Umbilical cord (tissue), 2 donors: Measurements from ENCODE around the gene PBX3. TPM values are rescaled to one million over a fixed set of nuclear protein-coding genes. Genes with fewer than 3 reads are reported as not detected.

Source experiments
- DNase-seq: peaks from one replicate; pipeline ENCODE4 v3.0.0-alpha.2; 2015; ENCODE audit warnings: low spot score
- total RNA-seq: library from RNA; depleted of rRNA; stranded (reverse); fragments of >200 nt; gene quantifications from one replicate; pipeline ENCODE4 v1.2.3, GENCODE V29; 2014; ENCODE audit warnings: low replicate concordance; ENCODE audit not compliant: insufficient read depth

PBX3 gene
- total RNA-seq, 1 donor from 2014 or later: 64.0 TPM

DNA sequence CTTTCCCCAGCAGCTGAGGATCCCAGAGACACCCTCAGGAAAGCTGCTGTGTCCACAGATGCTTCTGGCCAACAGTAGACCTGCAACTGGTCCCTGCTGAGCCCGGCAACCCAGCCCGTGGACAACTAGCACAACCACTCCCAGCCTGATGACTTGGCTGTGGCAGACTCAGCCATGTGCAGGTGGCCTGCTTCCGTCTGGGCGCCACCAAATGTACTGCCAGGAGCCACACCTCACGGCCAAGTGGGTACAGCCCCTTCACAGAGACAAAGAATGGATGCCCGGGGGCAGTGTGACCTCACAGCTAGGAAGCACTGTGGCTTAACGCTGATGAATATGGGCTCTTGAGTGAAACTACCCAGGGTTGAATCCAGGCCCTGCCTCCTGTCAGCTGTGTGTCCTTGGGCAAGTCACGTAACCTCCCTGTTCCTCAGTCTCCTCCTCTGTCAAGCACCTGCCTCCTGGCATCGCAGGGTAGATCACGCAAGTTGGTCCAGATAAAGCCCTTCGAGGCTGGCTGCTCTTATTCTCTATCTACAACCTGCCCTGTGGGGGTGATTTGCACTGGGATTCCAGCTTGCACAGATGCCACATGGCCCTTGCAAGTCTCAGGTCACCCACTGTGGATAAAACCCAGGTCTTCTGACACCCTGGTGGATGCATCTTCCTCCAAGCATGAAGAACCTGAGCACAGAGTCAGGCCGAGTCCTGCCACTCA is 225.0 kb downstream of the PBX3 start:
- DNase-seq: no peak

DNA sequence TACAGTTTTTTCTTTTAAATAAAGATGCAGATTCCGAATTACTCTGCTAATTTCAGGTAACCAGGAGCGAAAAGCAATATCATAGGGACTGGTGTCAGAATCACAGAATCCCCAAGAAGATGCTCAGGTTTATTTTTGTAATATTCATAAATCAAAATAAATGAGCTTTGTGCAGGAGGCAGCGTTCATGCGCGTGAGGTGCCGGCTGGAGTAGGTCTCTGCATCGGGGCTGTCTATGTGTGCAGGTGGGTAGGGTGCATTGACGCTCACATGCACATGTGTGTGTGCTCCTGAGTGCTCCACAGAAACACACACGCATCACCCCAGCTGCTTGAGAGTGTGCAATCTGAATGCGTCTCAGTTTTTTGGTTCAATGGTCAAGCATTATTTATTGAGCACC is 226.4 kb downstream of the PBX3 start:
- no peak for DNase-seq

DNA sequence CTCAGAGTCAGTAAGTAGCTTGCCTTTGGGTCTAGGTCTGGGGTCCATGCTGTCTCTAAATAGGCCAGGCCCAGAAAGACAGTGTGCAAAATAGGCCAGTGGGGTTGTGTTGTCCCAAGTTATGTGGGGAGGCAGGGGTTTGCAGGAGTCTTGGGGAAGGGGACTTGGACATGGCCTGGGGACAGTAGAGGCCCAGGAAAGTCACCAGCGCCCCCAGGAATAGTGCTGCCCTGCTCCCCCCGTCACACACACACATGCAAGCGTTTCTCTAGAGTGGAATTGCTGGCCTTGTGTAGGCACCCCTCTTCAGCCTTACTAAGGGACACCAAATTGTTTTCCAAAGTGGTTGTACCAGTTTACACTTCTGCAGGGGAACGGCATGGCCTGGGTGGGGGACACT is 227.5 kb downstream of the PBX3 start:
- DNase-seq: no peak

DNA sequence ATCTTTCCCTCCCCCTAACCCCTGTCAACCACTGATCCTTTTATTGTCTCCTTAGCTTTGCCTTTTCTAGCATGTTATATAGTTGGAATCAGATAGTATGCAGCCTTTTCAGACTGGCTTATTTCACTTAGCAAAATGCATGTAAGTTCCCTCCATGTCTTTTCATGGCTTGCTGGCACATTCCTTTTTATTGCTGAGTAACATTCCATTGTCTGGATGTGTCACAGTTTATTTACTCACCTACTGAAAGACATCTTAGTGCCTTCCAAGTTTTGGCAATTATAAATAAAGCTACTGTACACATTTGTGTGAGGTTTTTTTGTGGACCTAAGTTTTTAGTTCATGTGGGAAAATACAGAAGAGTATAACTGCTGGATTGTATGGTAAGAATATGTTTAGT is 230.1 kb downstream of the PBX3 start:
- DNase-seq: no peak

DNA sequence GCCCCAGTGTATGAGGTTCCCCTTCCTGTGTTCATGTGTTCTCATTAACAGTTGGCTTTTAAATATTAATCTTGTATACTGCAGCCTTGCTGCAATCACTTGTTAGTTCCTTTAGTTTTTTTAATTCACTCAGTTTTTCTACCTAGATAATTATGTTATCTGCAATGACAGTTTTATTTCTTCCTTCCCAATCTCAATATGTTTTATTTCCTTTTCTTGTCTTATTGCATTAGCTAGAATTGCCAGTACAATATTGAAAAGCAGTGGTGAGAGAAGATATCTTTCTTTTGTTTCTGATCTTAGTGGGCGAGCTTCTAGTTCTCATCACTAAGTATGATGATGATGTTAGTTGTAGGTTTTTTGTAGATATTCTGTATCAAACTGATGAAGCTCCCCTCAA is 232.2 kb downstream of the PBX3 start:
- DNase-seq: no peak

DNA sequence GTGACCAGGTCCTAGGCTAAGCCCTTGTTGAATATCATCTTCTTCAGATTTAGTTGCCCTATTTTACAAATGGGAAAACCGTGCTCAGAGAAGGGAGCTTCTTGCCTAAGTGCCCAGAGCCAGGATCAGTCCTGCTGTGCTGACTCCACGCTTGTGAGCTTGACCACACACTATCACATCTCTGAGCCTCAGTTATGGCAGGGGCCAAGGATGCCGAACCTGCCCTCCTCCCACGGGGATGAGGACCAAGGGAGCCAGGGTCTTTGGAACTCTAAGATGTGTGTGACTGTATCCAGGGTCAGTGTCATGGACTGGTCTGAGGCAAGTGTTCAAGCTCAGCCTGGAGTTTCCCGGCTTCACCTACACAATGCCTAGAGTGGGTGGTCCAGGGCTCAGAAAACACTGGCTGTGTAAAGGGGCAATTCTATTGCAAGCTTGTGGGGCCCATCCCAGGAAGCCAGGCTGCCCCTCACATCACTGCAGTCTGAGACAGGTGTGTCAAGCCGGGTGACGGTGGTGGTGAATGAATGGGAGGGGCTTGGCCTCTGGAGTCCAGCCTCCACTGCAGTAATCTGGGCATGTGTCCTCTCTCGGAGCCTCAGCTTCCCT is 235.7 kb downstream of the PBX3 start:
- no peak for DNase-seq

DNA sequence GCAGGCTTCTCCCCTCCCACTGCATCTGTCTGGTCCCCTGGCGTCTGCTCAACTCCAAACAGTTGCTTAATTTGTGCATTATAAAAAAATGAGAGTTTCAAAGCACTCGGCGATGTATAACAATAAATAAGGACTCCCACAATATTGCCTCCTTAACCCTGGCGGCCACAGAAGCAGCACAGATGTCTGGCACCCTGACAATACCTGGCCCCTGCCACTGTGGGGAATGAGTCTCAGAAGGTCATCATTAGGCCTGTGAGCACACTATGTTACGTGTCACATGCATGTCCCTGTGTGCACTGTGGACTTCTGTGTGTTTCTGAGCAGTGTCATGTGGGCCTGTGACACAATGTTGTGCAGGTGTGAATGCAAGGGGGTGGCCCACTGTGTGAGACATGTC is 236.5 kb downstream of the PBX3 start:
- no peak for DNase-seq

DNA sequence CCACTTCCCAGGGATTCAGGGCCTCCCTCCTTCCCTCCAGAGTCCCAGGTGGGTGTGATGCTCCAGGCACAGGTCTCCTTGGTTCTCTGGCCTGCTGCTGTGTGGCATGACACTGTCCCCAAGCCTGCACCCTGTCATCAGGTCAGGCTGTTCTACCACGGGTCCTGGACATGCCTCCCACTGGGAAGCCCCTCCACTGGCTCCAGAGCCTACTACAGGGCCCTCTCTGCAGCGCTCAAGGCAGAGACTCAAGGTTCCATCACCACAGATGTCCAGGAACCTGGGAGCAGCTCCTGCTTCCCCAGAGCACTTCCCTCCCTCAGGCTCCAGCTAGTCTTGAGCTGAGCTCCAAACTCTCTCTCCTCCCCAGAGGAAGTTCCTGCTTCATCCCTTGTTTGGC is 237.3 kb downstream of the PBX3 start:
- DNase-seq: no peak

DNA sequence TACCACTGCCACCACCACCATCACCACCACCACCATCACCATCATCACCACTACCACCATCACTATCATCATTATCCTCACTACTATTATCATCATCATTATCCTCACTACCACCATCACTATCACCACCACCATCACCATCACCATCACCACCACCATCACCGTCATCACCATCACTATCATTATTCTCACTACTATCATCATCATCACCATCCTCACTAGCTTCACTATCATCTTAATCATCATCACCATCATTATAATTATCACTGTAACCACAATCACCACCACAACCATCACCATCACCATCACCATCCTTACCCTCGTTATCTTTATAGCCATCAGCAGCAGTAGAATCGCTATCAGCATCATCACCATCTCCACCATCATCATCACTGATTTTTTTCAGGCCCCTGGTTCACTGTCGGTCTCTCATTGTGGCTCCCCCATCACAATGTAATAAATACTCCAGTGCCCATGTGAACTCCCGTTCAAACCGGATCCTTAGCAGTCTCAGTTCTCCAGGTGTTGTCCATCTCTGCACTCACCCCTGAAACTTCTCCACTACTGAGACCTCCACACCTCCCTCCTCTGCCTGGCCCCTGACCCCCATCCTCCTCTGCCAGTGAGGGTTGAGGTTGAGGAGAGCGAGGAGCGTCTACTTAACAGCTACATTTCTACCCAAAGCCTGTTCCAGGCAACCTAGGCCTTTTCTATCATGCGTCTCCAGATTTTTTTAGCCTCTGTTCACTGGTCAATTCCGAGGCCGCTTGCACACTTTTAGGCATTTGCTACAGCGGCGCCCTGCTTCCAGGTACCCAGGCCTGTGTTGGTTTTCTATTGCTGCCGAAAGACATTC is 238.2 kb downstream of the PBX3 start:
- no peak for DNase-seq

DNA sequence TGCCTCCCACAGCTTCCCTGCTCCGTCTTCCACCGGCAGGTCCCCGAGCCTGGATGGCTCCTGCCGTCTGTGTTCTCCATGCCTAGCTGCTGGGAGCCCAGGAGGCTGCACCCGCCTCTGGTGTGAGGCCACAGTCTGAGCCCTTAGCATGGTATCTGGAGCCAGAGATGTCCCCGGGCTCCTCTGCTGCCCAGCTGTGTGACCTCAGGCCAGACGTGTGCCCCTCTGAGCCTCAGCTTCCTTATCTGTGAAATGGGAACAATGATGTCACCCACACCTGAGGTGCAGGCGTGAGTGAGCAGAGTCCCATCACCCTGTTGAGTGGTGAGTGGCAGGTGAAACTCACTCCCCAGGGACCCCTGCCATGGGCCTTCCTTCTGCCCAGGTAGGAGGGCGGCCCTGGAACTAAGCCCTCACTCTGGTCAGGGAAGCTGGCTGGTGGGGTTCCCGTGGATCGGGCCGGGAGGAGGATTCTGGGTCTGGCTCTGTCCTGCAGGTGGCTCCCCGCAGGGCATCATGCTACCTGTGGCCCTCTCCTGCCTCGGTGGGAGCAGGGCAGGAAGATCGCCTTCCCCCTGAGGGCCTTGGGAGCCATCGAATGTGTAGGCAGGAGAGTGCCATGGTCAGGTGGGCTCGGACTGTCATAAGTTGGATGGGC is 239.0 kb downstream of the PBX3 start:
- DNase-seq: no peak

DNA sequence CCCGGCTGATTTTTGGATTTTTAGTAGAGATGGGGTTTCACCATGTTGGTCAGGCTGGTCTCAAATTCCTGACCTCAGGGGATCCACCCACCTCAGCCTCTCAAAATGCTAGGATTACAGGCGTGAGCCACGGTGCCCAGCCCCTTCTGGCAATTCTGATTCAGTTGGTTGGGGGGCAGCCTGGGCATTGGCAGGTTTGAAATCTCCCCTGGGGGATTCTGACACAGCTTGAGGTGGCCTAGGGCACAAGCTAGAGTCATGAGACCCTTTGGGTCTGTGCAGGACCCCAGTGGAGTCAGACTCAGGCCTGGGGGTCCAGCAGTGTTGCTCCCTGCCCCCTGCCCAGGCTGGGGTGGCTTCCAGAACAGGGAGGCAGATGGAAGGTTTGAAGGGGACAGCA is 239.8 kb downstream of the PBX3 start:
- DNase-seq: no peak

DNA sequence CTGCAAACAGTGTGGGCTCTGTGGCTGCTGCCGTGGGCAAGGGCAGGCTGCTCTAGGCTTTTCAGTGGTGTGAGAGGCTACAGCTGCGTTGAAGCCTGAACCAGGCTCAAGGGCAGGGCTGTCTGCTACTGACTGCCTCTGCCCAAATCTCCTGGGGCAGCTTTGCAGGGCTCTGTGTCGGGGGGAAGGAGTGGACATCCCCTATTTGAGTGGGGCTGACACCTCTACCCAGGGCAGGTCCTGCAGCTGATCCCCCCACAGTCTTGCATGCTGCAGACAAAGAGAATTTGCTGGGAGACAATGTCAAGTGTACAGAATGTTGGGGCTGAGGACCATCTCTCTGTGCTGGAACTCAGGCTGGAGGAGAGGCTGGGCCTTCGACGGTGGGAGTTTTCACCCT is 240.2 kb downstream of the PBX3 start:
- no peak for DNase-seq

DNA sequence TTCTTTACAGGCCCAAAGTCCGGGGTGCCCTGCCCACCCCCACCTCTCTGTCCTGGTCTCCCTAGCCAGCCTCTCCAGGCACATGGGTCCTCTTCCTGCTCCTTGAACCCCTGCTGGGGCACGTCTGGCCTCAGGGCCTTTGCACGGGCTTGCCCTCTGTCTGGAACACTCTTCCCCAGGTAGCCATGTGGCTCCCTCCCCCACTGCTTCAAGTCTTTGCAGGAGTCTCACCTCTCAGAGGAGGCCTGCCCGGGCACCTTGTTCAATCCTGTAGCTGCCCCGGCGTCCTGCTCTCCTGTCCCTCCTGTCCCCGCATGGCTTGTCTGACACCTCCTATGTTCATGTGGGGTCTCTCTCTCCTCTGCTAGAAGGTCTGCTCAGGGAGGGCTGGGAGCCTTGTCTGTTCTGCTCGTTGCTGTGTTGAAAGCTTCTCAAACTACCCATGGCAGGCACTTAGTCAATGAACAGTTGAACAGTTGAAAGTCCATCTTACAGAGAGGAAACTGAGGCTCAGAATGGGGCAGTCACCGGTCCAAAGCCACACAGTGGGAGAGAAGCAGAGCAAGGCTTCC is 241.4 kb downstream of the PBX3 start:
- no peak for DNase-seq

DNA sequence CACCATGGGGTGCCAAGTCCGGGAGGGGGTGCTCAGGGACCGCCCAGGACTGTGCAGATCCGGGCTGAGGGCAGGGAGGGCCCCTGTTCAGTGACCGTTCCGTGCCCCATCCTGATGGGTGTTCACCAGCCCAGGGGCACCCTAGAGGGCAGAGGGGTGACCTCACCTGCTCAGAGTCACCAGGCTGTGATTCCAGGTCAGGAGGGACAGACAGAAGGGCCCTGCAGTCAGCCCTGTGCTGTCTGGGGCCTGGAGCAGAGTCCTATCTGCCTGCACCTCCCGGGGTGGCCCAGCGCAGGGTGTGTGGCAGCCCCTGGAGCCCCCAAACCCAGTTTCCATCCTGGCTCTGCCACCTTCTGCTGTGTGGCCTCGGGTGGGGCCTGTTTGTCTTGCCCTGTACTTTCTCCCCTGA is 241.9 kb downstream of the PBX3 start:
- DNase-seq: no peak

DNA sequence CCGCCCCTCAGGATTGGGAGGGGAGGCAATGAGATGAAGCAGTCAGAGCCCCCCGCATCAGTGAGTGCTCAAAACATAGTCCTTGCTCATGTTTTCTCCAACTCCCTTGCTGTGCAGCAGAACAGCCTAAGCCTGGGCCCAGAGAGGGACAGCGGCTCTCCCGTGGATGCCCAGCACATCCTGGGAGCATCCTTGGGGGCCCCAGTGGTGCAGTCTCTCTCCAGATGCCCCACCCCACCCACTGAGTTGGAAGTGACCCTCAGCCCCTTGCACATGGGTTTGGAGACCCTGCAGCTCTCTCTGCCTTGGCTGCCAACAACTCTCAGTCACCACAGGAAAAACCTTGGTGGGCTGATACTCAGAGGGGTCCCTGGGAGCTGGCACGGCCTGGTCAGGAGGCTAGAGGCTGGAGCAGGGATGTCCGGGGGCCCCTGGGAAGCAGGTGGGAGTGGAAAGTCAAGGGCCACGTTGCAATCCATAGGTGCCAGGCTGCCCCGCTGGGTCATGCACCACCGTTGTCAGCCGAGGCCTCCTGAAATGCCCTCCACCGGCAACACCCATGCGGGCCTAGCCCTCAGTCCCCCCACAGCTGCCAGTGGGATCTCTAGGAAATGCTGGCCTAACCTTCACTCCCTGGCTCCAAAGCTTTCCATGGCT is 242.5 kb downstream of the PBX3 start:
- no peak for DNase-seq

DNA sequence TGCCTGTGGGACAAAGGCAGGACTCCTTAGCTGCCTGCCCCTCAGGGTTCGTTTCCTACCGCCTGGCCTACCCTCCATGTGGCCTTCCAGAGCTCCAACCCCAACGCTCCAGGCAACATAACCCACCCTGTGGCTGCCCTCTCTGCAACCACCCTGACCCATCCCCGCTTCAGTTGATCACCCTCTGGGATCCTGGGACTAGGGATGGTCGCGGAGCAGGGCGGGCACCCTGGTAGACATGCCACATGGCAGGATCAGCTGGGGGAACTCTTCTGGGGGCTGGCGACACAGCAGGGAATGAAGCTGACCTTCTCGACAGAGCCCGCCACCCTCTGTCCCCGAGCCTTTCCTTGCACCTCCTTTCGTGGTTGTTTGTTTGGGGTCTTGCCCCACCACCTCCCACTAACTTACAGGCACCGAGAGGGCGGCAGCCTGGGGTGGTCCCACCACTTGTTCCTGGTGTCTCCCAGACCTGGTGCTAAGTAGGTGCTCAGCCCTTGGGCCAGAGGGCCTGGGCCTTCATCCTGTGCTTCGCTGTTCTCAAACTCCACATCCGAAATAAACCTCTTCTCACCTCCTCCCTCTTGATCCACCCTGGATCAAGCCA is 243.1 kb downstream of the PBX3 start:
- no peak for DNase-seq

DNA sequence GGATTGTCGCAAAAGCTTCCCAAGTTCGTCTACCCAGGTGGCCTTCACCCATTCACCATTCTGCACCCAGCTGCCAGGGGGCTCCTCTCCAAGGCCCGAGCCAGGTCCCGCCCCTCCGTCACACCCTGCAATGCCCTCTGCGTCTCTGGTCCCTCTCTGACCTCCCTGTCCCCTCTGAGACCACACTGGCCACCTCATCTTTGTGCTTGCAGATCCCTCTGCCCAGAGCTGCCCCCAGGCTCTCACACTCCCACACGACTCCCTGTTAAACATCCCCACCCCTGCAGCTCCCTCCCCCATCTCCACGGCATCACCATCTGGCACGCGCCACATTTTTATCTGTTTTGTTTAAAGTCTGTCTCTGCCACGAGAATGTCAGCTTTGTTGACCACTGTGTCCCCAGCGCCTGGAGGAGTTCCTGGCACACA is 243.6 kb downstream of the PBX3 start:
- DNase-seq: no peak

DNA sequence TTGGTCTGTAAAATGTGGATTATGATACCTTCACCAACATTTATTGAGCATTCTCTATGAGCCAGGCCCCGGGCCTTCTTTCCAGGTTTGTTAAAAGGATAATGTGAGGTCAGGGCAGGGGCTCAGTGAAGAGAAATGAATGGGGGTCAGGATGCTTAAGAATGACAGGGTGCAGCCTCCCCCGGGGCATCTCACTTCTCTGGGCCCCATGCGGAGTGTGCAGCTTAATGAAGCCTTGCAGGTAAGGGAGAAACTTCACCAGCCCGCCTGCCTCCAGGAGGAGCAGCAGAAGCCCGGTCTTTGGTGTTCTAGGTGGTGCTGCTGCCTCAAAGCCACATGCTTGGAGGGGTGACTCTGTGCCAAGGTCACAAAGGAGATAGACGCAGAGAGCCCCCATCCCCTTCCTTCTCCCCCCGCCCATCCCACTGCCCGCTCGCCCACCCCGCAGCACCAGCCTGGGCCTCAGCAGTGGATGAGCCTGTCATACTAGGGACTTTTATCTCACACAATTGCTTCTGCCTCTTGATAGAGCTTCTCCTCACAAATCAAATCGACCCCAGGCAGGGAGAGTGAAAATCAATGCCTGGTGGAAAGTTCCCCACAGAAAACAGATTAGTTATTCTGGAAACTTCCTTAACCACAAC is 244.8 kb downstream of the PBX3 start:
- no peak for DNase-seq

DNA sequence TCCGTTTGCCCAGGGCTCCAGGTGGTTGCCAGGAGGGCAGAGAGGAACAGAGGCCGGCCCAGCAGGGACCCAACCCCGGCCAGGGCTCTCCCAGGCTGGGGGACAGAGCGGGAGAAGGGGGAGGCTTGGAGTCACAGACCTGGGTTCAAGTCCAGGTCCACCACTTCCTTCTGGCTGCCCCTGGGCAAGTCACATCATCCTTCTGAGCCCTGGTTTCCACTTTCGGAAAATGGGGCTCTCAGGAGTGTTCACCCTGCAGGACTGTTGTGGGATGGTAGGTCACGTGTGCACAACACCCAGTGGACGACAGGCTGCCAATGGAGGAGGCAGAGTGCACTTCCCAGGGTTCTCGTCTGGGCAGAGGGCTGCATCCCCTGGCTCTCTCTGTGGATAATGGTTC is 245.4 kb downstream of the PBX3 start:
- DNase-seq: no peak

DNA sequence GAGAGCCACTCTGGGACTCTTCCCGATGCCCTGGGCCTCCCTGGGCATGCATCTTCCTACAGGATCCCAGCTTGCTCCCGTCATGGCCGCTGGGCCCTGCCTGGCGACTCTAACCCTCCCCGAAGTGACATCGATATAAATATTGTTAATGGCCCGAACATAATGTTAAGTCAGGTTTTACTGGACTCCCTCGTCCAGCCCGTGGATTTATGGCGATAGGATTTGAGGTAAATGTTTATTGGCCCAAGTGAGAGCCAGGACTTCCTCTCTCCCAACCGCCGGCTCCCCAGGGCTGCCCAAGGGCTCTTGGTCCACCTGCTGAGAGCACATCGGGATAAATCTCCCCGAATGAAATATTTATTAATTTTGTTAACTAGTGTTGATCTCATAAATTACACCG is 246.3 kb downstream of the PBX3 start:
- no peak for DNase-seq
